ENCODE measurements around the gene CRYGN. TPM values are rescaled to one million over a fixed set of nuclear protein-coding genes. Genes with fewer than 3 reads are reported as not detected.

The CRYGN gene
- total and polyA plus RNA-seq, 2 experiments from 2014 or later = 0.24 TPM; not detected in 1

DNA sequence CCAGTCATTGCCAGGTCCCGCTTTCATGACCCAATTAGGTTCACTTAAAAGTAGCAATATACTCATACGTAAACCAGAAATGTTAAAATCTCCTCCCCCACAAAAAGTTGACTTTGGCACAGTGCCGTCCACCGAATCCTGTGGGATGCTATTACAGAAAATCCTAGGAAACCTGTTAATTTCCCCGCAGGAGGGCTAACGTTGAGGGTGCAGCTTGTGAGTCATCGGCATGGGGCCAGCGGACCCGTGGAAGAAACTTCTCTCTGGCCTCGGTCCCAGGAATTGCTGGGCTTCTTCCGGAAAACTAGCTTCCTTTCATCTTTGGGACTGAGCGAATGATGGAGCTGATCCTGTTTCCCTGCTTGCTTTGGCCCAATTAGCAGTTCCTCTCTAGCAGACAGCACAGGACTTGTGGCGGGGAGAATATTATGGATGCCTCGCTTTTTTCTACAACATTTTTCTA, 13.5 kb downstream of the CRYGN start:
- TF ChIP-seq CTCF (IDR thresholded peaks at IDR 0.05; ENCODE audit: poor library complexity) (no peak), EZH2 (IDR thresholded peaks at IDR 0.05; ENCODE audit: borderline replicate concordance) (no peak), EZH2phosphoT487 (IDR thresholded peaks at IDR 0.05; ENCODE audit: low read depth, severe bottlenecking, unreplicated experiment) (no peak)
- no peaks in the 10 kb centered on the region for H3K9me2 ChIP-seq (replicated peaks; ENCODE audit: insufficient read depth)
- DNase-seq (ENCODE audit: low spot score) = peak; percentile 68
- peak overlapping the region; percentile 71 for H3K27ac ChIP-seq
- H3K36me3 ChIP-seq (replicated peaks; ENCODE audit: insufficient read depth, low read depth) = no peaks in the 10 kb centered on the region
- no peaks in the 10 kb centered on the region for H4K20me1 ChIP-seq (ENCODE audit: insufficient read depth, poor library complexity, severe bottlenecking)
- H3K4me3 ChIP-seq = no peak overlapping the region
- H3K4me2 ChIP-seq = no peak overlapping the region
- no peaks in the 10 kb centered on the region for H3K9me3 ChIP-seq (ENCODE audit: low read depth)
- 48% methylated on average over 14 of the region's 14 CpGs for WGBS (ENCODE audit: low lambda C conversion rate, missing lambda C conversion rate)
- H3K4me1 ChIP-seq (ENCODE audit: insufficient read depth) = peaks cover 23% of the 10 kb centered on the region
- H3K27me3 ChIP-seq = no peaks in the 10 kb centered on the region
- H2AFZ ChIP-seq = no peak overlapping the region
- no peaks in the 10 kb centered on the region for H3K79me2 ChIP-seq

GRCh38 chr7:151425670-151426440, 14.1 kb downstream of the CRYGN start:
- H3K27me3 ChIP-seq = no peaks in the 10 kb centered on the region
- H3K9me2 ChIP-seq (replicated peaks; ENCODE audit: insufficient read depth) = no peaks in the 10 kb centered on the region
- no peaks in the 10 kb centered on the region for H3K36me3 ChIP-seq (replicated peaks; ENCODE audit: insufficient read depth, low read depth)
- no peaks in the 10 kb centered on the region for H3K9me3 ChIP-seq (ENCODE audit: low read depth)
- peak overlapping the region; percentile 71 for H3K27ac ChIP-seq
- H3K4me1 ChIP-seq (ENCODE audit: insufficient read depth) = peaks cover 23% of the 10 kb centered on the region
- H3K4me3 ChIP-seq = no peak overlapping the region
- H3K4me2 ChIP-seq = no peak overlapping the region
- no peak for TF ChIP-seq EZH2phosphoT487 (IDR thresholded peaks at IDR 0.05; ENCODE audit: low read depth, severe bottlenecking, unreplicated experiment)
- TF ChIP-seq EZH2 (IDR thresholded peaks at IDR 0.05; ENCODE audit: borderline replicate concordance) = no peak
- TF ChIP-seq CTCF (IDR thresholded peaks at IDR 0.05; ENCODE audit: poor library complexity) = no peak
- 51% methylated on average over 7 of the region's 7 CpGs for WGBS (ENCODE audit: low lambda C conversion rate, missing lambda C conversion rate)
- no peak overlapping the region for H2AFZ ChIP-seq
- no peaks in the 10 kb centered on the region for H4K20me1 ChIP-seq (ENCODE audit: insufficient read depth, poor library complexity, severe bottlenecking)
- peak; percentile 34 for DNase-seq (ENCODE audit: low spot score)
- H3K79me2 ChIP-seq = no peaks in the 10 kb centered on the region

DNA sequence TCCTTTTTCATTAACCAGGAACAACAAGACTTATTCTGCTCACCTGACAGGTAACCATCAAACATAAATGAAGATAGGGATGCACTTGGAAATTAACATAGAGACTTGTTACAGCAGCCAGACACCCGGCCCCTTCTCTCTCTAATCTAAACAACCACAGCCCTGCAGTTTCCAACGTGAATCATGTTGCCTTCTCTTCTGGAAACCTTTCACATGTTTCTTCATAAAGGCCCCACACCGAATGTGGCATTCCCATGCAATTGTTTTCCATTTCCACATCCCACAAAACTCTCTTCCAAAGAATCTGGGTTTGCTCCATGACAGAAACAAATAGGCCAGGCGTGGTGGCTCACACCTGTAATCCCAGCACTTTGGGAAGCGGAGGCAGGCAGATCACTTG, 15.1 kb downstream of the CRYGN start:
- 72% methylated on average over 5 of the region's 5 CpGs for WGBS (ENCODE audit: low lambda C conversion rate, missing lambda C conversion rate)
- Histone ChIP-seq H2AFZ (no peak overlapping the region), H4K20me1 (ENCODE audit: insufficient read depth, poor library complexity, severe bottlenecking) (no peaks in the 10 kb centered on the region), H3K9me2 (replicated peaks; ENCODE audit: insufficient read depth) (no peaks in the 10 kb centered on the region), H3K4me3 (no peak overlapping the region), H3K27me3 (no peaks in the 10 kb centered on the region), H3K4me2 (no peak overlapping the region), H3K27ac (peak overlapping the region; percentile 65), H3K36me3 (replicated peaks; ENCODE audit: insufficient read depth, low read depth) (no peaks in the 10 kb centered on the region), H3K79me2 (no peaks in the 10 kb centered on the region), H3K9me3 (ENCODE audit: low read depth) (no peaks in the 10 kb centered on the region), H3K4me1 (ENCODE audit: insufficient read depth) (peaks cover 20% of the 10 kb centered on the region)
- DNase-seq (ENCODE audit: low spot score) = no peak
- TF ChIP-seq EZH2 (IDR thresholded peaks at IDR 0.05; ENCODE audit: borderline replicate concordance) = no peak
- TF ChIP-seq CTCF (IDR thresholded peaks at IDR 0.05; ENCODE audit: poor library complexity) = no peak
- TF ChIP-seq EZH2phosphoT487 (IDR thresholded peaks at IDR 0.05; ENCODE audit: low read depth, severe bottlenecking, unreplicated experiment) = no peak

Data from hepatocyte (in vitro differentiated cells).